Smooth muscle cell (in vitro differentiated cells): Measurements from ENCODE around the gene SLC2A5. TPM values are rescaled to one million over a fixed set of nuclear protein-coding genes. Genes with fewer than 3 reads are reported as not detected.

Source experiments
- DNase-seq: peaks from one replicate; lab custom pipeline; 2025; ENCODE audit not compliant: unreplicated experiment; lab: John Stamatoyannopoulos, UW
- H2AFZ ChIP-seq: fragments of 200-600 bp; sonication (generic); 2 replicates; pipeline ENCODE4 v1.6.0; 2016; ENCODE audit warnings: antibody characterized with exemption, low read depth, mild to moderate bottlenecking
- H3F3A ChIP-seq: fragments of 200-600 bp; sonication (generic); 2 replicates; pipeline ENCODE4 v1.6.0; 2017; ENCODE audit warnings: antibody characterized with exemption, low read depth
- H3K27ac ChIP-seq: fragments of 200-600 bp; sonication (generic); 2 replicates; pipeline ENCODE4 v1.5.1; 2016; ENCODE audit warnings: low read depth, mild to moderate bottlenecking
- H3K27me3 ChIP-seq: fragments of 200-600 bp; sonication (generic); 2 replicates; pipeline ENCODE4 v1.6.1; 2016; ENCODE audit warnings: low read depth, mild to moderate bottlenecking
- H3K36me3 ChIP-seq: fragments of 200-600 bp; sonication (generic); 2 replicates; pipeline ENCODE4 v1.5.1; 2016; ENCODE audit warnings: low read depth
- H3K4me1 ChIP-seq: fragments of 200-600 bp; sonication (generic); 2 replicates; pipeline ENCODE4 v1.5.1; 2016; ENCODE audit warnings: low read depth
- H3K4me2 ChIP-seq: fragments of 200-600 bp; sonication (generic); 2 replicates; pipeline ENCODE4 v1.6.0; 2016; ENCODE audit warnings: mild to moderate bottlenecking
- H3K4me3 ChIP-seq: fragments of 200-600 bp; sonication (generic); 2 replicates; pipeline ENCODE4 v1.5.1; 2016; ENCODE audit warnings: mild to moderate bottlenecking
- H3K79me2 ChIP-seq: fragments of 200-600 bp; sonication (generic); 2 replicates; pipeline ENCODE4 v1.6.0; 2016; ENCODE audit warnings: low read depth, mild to moderate bottlenecking
- H3K9ac ChIP-seq: fragments of 200-600 bp; sonication (generic); 2 replicates; pipeline ENCODE4 v1.6.0; 2016; ENCODE audit warnings: low read depth
- H3K9me3 ChIP-seq: fragments of 200-600 bp; sonication (generic); replicated peaks from 2 replicates; pipeline ENCODE4 v1.5.1; 2016; ENCODE audit warnings: low read depth
- H4K20me1 ChIP-seq: fragments of 200-600 bp; sonication (generic); 2 replicates; pipeline ENCODE4 v1.6.0; 2016; ENCODE audit warnings: low read depth
- WGBS: methylation state at CpG from one replicate; pipeline ENCODE4 v1.1.7; 2016; ENCODE audit warnings: low lambda C conversion rate; 5-methylcytosine and 5-hydroxymethylcytosine counted together
- polyA plus RNA-seq: library from polyadenylated mRNA; unstranded; fragments of >200 nt; fragmentation: Nextera tagmentation; extraction: Ambion mirVana; gene quantifications from 2 replicates; pipeline ENCODE4 v1.2.1, GENCODE V29; 2016
- total RNA-seq: library from RNA; depleted of rRNA; stranded (reverse); fragments of >200 nt; gene quantifications from 2 replicates; pipeline ENCODE4 v1.2.3, GENCODE V29; 2014
- TF ChIP-seq, protein P1 (sequence below): fragments of 200-600 bp; sonication (generic); IDR thresholded peaks from 2 replicates; pipeline ENCODE4 v1.5.1; 2017; ENCODE audit warnings: borderline replicate concordance, mild to moderate bottlenecking, antibody characterized with exemption; ENCODE audit not compliant: insufficient read depth, poor library complexity, severe bottlenecking

The SLC2A5 gene
- total and polyA plus RNA-seq, 2 experiments from 2014 or later = 0.04 TPM; not detected in 1

DNA sequence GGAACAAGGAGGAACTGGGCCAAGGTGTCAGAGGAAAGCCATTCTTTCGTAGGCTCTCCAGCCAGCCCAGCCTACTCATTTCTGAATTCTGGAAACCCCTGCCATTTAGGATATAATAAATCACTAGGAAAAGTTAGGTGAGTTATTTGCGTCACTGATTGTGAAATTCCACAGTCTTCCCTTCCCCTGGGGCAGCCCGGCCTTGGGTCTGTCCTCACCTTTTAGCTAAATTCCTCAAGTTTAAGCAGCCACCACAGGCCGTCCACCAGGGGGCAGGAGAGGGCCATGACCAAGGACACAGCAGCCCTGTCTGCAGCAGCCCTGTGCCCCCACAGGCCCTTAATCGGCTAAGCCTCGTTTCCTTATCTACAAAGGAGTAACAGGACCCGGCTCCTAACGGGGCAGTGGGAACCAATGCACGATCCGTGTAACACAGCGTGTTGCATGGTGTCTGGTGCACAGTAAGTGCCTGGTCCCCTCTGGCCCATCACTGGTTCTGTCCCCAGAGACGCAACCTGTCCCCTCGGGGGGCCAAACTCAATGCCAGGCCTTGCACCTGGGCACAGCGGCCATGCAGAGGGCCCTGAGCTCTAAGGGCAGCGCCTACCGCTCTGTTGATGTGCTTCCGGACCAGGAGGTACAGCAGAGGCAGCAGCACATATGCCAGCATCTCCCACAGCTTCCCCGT, 41.4 kb upstream of the SLC2A5 start:
- Histone ChIP-seq H3K4me2 (no peak overlapping the region), H3K79me2 (no peaks in the 10 kb centered on the region), H3K27me3 (no peaks in the 10 kb centered on the region), H3K36me3 (no peaks in the 10 kb centered on the region), H3K4me3 (no peak overlapping the region), H3K27ac (no peak overlapping the region), H2AFZ (no peak overlapping the region), H3K9ac (no peak overlapping the region), H3F3A (no peaks in the 10 kb centered on the region), H4K20me1 (no peaks in the 10 kb centered on the region), H3K9me3 (no peaks in the 10 kb centered on the region), H3K4me1 (no peaks in the 10 kb centered on the region)
- TF ChIP-seq, protein P1, sequence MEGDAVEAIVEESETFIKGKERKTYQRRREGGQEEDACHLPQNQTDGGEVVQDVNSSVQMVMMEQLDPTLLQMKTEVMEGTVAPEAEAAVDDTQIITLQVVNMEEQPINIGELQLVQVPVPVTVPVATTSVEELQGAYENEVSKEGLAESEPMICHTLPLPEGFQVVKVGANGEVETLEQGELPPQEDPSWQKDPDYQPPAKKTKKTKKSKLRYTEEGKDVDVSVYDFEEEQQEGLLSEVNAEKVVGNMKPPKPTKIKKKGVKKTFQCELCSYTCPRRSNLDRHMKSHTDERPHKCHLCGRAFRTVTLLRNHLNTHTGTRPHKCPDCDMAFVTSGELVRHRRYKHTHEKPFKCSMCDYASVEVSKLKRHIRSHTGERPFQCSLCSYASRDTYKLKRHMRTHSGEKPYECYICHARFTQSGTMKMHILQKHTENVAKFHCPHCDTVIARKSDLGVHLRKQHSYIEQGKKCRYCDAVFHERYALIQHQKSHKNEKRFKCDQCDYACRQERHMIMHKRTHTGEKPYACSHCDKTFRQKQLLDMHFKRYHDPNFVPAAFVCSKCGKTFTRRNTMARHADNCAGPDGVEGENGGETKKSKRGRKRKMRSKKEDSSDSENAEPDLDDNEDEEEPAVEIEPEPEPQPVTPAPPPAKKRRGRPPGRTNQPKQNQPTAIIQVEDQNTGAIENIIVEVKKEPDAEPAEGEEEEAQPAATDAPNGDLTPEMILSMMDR = peak; percentile 94
- WGBS = 42% methylated on average over 18 of the region's 18 CpGs
- DNase-seq = peak; percentile 54

- no peak for DNase-seq
- Histone ChIP-seq H4K20me1 (no peaks in the 10 kb centered on the region), H3K9me3 (no peaks in the 10 kb centered on the region), H3K27me3 (no peaks in the 10 kb centered on the region), H3K4me1 (no peaks in the 10 kb centered on the region), H2AFZ (no peak overlapping the region), H3K27ac (no peak overlapping the region), H3K4me2 (no peak overlapping the region), H3K4me3 (no peak overlapping the region), H3F3A (no peaks in the 10 kb centered on the region), H3K9ac (no peak overlapping the region), H3K36me3 (no peaks in the 10 kb centered on the region), H3K79me2 (no peaks in the 10 kb centered on the region)
- 95% methylated on average over 12 of the region's 12 CpGs for WGBS
- TF ChIP-seq, protein P1 = no peak
These were observed 38.7 kb upstream of the SLC2A5 start for GRCh38 chr1:9108056-9108665.

DNA sequence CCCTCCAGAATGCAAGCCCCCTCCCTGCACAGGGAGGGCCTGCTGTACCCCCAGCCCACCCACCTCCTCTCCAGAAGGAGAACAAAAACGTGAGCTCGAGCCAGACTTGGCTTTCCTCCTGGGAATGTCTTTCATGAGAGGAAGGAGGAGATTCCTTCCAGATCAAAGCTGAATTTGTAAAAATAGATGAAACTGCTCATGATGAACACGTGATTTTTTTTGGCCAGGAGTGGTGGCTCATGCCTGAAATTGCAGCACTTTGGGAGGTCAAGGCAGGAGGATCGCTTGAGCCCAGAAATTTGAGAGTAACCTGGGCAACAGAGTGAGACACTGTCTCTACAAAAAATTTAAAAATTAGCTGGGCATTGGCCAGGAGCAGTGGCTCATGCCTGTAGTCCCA, 37.7 kb upstream of the SLC2A5 start:
- Histone ChIP-seq H3F3A (no peaks in the 10 kb centered on the region), H2AFZ (no peak overlapping the region), H3K27me3 (no peaks in the 10 kb centered on the region), H3K9ac (no peak overlapping the region), H3K4me3 (no peak overlapping the region), H4K20me1 (no peaks in the 10 kb centered on the region), H3K27ac (no peak overlapping the region), H3K9me3 (no peaks in the 10 kb centered on the region), H3K4me1 (no peaks in the 10 kb centered on the region), H3K79me2 (no peaks in the 10 kb centered on the region), H3K4me2 (no peak overlapping the region), H3K36me3 (no peaks in the 10 kb centered on the region)
- DNase-seq = no peak
- TF ChIP-seq, protein P1 = no peak
- WGBS = 86% methylated on average over 4 of the region's 4 CpGs
